GM12872 (cell line): Measurements from ENCODE around the gene UBE2M.

Experiments used
- TF ChIP-seq, protein P1 (sequence below): IDR thresholded peaks from 3 replicates; pipeline ENCODE4 v1.5.1; 2011; ENCODE audit warnings: low read depth, mild to moderate bottlenecking, low read length, moderate library complexity; ENCODE audit not compliant: insufficient read depth

UBE2M gene

DNA sequence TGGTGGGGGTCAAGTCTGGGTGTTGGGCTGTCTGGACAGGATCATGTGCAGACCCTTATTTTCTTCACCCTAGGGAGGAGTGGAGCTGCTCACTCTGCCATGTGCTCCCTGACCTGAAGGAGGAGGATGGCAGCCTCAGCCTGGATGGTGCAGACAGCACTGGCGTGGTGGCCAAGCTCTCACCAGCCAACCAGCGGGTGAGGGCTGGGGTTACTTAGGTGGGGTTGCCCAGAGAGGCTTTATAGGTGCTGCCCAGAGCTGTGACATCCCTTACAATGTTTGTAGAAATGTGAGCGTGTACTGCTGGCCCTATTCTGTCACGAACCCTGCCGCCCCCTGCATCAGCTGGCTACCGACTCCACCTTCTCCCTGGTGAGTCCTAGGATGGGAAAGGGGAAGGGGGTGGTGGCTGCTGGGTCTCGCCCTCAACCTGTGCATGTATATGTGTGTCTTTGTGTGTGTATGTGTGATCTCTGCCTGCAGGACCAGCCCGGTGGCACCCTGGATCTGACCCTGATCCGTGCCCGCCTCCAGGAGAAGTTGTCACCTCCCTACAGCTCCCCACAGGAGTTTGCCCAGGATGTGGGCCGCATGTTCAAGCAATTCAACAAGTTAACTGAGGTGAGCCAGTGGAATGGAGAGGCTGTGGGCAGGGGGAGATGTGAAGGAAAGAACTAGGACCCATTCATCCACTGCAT, 8.6 kb downstream of the UBE2M start:
- TF ChIP-seq, protein P1, sequence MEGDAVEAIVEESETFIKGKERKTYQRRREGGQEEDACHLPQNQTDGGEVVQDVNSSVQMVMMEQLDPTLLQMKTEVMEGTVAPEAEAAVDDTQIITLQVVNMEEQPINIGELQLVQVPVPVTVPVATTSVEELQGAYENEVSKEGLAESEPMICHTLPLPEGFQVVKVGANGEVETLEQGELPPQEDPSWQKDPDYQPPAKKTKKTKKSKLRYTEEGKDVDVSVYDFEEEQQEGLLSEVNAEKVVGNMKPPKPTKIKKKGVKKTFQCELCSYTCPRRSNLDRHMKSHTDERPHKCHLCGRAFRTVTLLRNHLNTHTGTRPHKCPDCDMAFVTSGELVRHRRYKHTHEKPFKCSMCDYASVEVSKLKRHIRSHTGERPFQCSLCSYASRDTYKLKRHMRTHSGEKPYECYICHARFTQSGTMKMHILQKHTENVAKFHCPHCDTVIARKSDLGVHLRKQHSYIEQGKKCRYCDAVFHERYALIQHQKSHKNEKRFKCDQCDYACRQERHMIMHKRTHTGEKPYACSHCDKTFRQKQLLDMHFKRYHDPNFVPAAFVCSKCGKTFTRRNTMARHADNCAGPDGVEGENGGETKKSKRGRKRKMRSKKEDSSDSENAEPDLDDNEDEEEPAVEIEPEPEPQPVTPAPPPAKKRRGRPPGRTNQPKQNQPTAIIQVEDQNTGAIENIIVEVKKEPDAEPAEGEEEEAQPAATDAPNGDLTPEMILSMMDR: no peak

DNA sequence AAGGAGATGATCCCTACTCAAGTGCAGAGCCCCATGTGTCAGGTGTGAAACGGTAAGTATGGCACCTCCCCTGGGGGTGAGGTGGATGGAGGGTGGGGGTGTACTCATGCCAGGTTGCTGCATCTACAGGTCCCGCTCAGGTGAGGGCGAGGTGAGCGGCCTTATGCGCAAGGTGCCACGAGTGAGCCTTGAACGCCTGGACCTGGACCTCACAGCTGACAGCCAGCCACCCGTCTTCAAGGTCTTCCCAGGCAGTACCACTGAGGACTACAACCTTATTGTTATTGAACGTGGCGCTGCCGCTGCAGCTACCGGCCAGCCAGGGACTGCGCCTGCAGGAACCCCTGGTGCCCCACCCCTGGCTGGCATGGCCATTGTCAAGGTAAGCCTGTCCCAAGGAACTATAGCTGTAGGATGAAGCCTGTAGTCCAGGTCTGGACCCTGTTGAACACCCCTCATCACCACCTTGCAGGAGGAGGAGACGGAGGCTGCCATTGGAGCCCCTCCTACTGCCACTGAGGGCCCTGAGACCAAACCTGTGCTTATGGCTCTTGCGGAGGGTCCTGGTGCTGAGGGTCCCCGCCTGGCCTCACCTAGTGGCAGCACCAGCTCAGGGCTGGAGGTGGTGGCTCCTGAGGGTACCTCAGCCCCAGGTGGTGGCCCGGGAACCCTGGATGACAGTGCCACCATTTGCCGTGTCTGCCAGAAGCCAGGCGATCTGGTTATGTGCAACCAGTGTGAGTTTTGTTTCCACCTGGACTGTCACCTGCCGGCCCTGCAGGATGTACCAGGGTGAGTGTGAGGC, 9.3 kb downstream of the UBE2M start:
- TF ChIP-seq, protein P1: no peak

GRCh38 chr19:58547323-58548312, 10.8 kb downstream of the UBE2M start:
- TF ChIP-seq, protein P1: no peak

DNA sequence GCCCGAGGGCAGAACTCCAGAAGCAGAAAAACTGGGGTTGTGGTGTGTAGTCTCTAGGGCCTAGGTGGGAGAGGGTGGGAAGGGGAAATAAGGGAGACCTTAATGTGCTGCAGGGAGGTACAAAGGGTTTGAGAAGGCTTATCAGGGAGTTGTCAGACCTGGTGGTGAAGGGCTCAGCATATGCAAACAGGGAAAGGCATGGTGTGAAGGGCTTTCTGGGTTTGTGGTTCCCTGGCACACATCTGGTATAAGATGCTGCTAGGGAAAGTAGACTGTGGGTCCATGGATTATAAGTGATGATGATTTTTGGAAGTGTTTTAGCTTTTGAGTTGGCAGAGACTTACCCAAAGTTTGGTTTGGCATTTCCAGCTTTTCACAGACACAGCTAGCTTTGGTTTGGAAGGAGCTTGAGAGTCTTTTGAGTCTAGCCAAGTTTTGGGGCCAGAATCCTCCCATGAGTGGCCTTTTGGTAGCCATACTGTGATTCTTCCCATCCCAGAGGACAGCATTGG, 12.3 kb downstream of the UBE2M start:
- TF ChIP-seq, protein P1: no peak

DNA sequence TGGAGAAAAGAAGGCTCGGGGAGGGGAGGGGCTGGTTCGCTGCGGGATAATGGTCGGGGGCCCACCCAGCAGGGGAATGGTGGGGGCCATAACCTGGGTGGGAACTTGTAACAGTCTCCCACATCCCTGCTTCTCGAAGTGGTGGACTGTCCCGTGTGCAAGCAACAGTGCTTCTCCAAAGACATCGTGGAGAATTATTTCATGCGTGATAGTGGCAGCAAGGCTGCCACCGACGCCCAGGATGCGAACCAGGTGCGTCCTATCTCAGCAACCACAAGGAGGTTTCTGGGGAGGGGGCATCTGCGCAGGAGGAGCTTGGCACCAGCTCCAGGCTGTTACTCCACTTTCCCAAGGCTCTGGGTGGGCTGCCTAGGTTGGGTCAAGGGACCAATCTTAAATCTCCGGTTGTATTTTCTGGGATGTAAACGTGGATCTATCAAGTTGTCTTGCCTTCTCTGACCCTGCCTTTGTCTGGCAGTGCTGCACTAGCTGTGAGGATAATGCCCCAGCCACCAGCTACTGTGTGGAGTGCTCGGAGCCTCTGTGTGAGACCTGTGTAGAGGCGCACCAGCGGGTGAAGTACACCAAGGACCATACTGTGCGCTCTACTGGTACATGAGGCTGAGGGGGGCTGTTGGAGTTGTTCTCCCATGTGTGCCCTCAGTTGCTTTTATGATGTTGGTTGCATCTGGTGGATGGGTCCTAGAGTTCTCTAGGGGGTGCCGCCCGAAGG, 13.0 kb downstream of the UBE2M start:
- TF ChIP-seq, protein P1: no peak

- TF ChIP-seq, protein P1: no peak
Measured at GRCh38 chr19:58544591-58545285, 13.7 kb downstream of the UBE2M start.
